ENCODE measurements around the gene NPAS2. TPM values are rescaled to one million over a fixed set of nuclear protein-coding genes. Genes with fewer than 3 reads are reported as not detected.

The NPAS2 gene
- total RNA-seq, 1 donor from 2014 or later: 8.2 TPM

DNA sequence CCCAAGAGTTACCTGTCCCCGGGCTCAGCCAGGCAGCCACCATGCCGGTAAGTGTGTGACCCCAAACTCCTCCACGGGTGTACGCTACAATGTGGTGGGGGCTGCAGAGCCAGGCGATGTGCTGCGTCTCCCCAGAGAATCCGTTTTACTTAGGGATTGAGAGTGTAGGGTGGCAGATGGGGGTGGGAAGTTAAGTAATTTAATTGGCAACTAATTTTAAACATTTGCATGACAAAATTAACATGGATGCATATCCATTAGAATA is 155.5 kb downstream of the NPAS2 start:
- FAIRE-seq: no peak
- no peak for DNase-seq (ENCODE audit: low read depth)
- TF ChIP-seq, protein P1, sequence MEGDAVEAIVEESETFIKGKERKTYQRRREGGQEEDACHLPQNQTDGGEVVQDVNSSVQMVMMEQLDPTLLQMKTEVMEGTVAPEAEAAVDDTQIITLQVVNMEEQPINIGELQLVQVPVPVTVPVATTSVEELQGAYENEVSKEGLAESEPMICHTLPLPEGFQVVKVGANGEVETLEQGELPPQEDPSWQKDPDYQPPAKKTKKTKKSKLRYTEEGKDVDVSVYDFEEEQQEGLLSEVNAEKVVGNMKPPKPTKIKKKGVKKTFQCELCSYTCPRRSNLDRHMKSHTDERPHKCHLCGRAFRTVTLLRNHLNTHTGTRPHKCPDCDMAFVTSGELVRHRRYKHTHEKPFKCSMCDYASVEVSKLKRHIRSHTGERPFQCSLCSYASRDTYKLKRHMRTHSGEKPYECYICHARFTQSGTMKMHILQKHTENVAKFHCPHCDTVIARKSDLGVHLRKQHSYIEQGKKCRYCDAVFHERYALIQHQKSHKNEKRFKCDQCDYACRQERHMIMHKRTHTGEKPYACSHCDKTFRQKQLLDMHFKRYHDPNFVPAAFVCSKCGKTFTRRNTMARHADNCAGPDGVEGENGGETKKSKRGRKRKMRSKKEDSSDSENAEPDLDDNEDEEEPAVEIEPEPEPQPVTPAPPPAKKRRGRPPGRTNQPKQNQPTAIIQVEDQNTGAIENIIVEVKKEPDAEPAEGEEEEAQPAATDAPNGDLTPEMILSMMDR (IDR thresholded peaks at IDR 0.05; ENCODE audit: insufficient read depth, low read length, severe bottlenecking): no peak
- Histone ChIP-seq H3K4me3 (ENCODE audit: low read depth, low read length) (no peak overlapping the region), H3K27me3 (ENCODE audit: control insufficient read depth, insufficient read depth, low read length) (no peaks in the 10 kb centered on the region), H3K36me3 (ENCODE audit: control insufficient read depth, insufficient read depth, low read length) (peaks cover 21% of the 10 kb centered on the region)

- FAIRE-seq (no peak), DNase-seq (ENCODE audit: low read depth) (no peak)
- Histone ChIP-seq H3K4me3 (ENCODE audit: low read depth, low read length) (no peak overlapping the region), H3K27me3 (ENCODE audit: control insufficient read depth, insufficient read depth, low read length) (no peaks in the 10 kb centered on the region), H3K36me3 (ENCODE audit: control insufficient read depth, insufficient read depth, low read length) (peaks cover 18% of the 10 kb centered on the region)
- TF ChIP-seq, protein P1 (IDR thresholded peaks at IDR 0.05; ENCODE audit: insufficient read depth, low read length, severe bottlenecking): no peak
Observed at GRCh38 chr2:100976061-100976460, 156.1 kb downstream of the NPAS2 start.

DNA sequence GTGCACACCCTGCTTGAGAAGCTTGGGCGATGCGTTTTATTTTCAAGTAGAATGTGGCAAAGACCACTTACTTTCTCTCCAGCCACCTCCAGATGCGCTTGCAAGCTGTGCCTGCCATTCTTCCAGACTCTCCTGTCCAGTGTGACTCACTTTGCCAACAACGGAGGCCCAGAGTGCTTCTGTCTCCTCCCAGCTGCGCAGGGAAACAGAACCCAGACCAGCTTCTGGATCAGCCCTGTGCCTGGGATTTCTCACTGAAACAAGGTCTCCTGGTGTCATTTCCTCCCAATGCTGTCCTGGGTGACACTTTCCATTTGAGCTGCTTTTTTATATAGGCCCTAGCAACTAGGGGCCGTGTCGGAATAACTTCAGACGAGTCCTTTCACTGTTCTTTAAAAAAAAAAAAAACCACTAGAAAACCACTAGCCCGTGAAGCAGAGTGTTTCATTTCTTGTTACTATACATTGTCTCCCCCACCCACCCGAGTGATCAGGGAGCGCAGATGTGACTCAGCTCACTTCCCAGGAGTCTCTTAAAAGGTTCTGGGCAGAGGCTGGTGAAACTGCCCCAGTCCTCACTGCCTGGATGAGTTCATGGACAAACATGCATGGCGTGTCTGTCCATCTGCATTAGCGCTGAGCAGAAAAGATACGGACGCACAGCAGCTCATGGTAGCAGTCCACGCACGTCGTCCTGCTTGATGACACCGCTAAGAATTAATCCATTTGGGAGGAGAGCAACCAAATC is 156.9 kb downstream of the NPAS2 start:
- FAIRE-seq (no peak), DNase-seq (ENCODE audit: low read depth) (no peak)
- no peak overlapping the region for H3K4me3 ChIP-seq (ENCODE audit: low read depth, low read length)
- peaks cover 15% of the 10 kb centered on the region for H3K36me3 ChIP-seq (ENCODE audit: control insufficient read depth, insufficient read depth, low read length)
- H3K27me3 ChIP-seq (ENCODE audit: control insufficient read depth, insufficient read depth, low read length): no peaks in the 10 kb centered on the region
- TF ChIP-seq, protein P1 (IDR thresholded peaks at IDR 0.05; ENCODE audit: insufficient read depth, low read length, severe bottlenecking): no peak

- Histone ChIP-seq H3K36me3 (ENCODE audit: control insufficient read depth, insufficient read depth, low read length) (peaks cover 14% of the 10 kb centered on the region), H3K4me3 (ENCODE audit: low read depth, low read length) (no peak overlapping the region), H3K27me3 (ENCODE audit: control insufficient read depth, insufficient read depth, low read length) (no peaks in the 10 kb centered on the region)
- FAIRE-seq (no peak), DNase-seq (ENCODE audit: low read depth) (no peak)
- TF ChIP-seq, protein P1 (IDR thresholded peaks at IDR 0.05; ENCODE audit: insufficient read depth, low read length, severe bottlenecking): no peak
Observed at GRCh38 chr2:100977511-100977910, 157.6 kb downstream of the NPAS2 start.

DNA sequence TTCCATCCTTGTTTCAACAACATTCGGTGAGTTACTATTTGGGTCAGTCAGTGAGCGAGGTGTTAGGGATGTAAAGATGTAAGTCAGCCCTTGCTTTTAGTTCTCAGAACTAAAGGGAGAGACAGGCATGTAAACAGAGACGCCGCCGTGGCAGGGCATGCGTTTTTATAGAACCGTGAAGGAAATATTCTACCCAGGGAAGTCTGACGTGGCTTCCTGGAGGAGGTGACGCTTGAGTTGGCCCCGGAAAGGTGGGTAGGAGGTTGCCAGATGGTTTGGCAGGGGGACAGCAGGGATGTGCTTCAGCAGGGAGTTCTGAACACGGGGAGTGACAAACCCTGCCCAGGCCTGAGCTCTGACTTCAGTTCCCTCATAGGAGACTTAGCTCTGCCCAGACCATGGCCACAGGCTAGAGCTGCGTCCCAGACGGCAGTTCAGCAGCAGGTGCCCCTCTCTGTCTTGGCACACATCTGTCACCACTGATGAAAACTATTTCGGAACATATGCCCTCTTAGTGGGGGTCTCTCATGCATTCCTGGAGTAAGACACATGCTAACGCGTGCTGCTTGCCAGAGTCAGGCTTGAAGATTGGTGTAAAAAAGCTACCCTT is 158.7 kb downstream of the NPAS2 start:
- Histone ChIP-seq H3K4me3 (ENCODE audit: low read depth, low read length) (no peak overlapping the region), H3K36me3 (ENCODE audit: control insufficient read depth, insufficient read depth, low read length) (peaks cover 13% of the 10 kb centered on the region), H3K27me3 (ENCODE audit: control insufficient read depth, insufficient read depth, low read length) (no peaks in the 10 kb centered on the region)
- DNase-seq (ENCODE audit: low read depth) (no peak), FAIRE-seq (no peak)
- TF ChIP-seq, protein P1 (IDR thresholded peaks at IDR 0.05; ENCODE audit: insufficient read depth, low read length, severe bottlenecking): no peak

- Histone ChIP-seq H3K27me3 (ENCODE audit: control insufficient read depth, insufficient read depth, low read length) (no peaks in the 10 kb centered on the region), H3K4me3 (ENCODE audit: low read depth, low read length) (no peak overlapping the region), H3K36me3 (ENCODE audit: control insufficient read depth, insufficient read depth, low read length) (peaks cover 11% of the 10 kb centered on the region)
- FAIRE-seq: no peak
- DNase-seq (ENCODE audit: low read depth): no peak
- TF ChIP-seq, protein P1 (IDR thresholded peaks at IDR 0.05; ENCODE audit: insufficient read depth, low read length, severe bottlenecking): no peak
Observed at GRCh38 chr2:100980046-100980445, 160.1 kb downstream of the NPAS2 start.
